IMR-90 (cell line): ENCODE data around the gene CLASP1.

ENCODE experiments used
- CHD1 ChIP-seq: IDR thresholded peaks from 2 replicates; pipeline ENCODE4 v1.6.1; 2012; ENCODE audit warnings: low read depth, low read length, improper control_type of control experiment
- CTCF ChIP-seq: conservative IDR thresholded peaks from 2 replicates; pipeline ENCODE4 v1.5.1; 2012; ENCODE audit warnings: mild to moderate bottlenecking, low read depth, low read length, improper control_type of control experiment
- MAFK ChIP-seq: IDR thresholded peaks from 2 replicates; pipeline ENCODE4 v1.6.1; 2012; ENCODE audit warnings: low read depth, low read length, improper control_type of control experiment
- MAZ ChIP-seq: IDR thresholded peaks from 2 replicates; pipeline ENCODE4 v1.6.1; 2012; ENCODE audit warnings: low read depth, mild to moderate bottlenecking, low read length, improper control_type of control experiment, moderate library complexity, borderline replicate concordance
- MXI1 ChIP-seq: IDR thresholded peaks from 2 replicates; pipeline ENCODE4 v1.6.1; 2012; ENCODE audit warnings: low read depth, mild to moderate bottlenecking, low read length, moderate library complexity, borderline replicate concordance
- POLR2A ChIP-seq: IDR thresholded peaks from 2 replicates; pipeline ENCODE4 v1.6.1; 2012; ENCODE audit warnings: mild to moderate bottlenecking, low read depth, low read length
- RAD21 ChIP-seq: IDR thresholded peaks from 2 replicates; pipeline ENCODE4 v1.6.1; 2012; ENCODE audit warnings: low read length, improper control_type of control experiment
- RCOR1 ChIP-seq: IDR thresholded peaks from 2 replicates; pipeline ENCODE4 v1.6.1; 2012; ENCODE audit warnings: mild to moderate bottlenecking, low read length, improper control_type of control experiment; ENCODE audit not compliant: insufficient replicate concordance
- RFX5 ChIP-seq: IDR thresholded peaks from 2 replicates; pipeline ENCODE4 v1.8.0; 2012; ENCODE audit warnings: low read depth, mild to moderate bottlenecking, low read length, moderate library complexity

GRCh38 chr2:121329786-121330185 lies 319.5 kb downstream of the CLASP1 start:
- TF ChIP-seq CTCF (no peak), POLR2A (no peak), RFX5 (no peak), RCOR1 (no peak), MAFK (no peak), CHD1 (no peak), MAZ (no peak), RAD21 (no peak), MXI1 (no peak)
